CD14-positive monocyte (primary cell): Measurements from ENCODE around the gene ACD. TPM values are rescaled to one million over a fixed set of nuclear protein-coding genes. Genes with fewer than 3 reads are reported as not detected.

Source experiments
- DNase-seq, 3 donors: peaks; one replicate each; pipeline ENCODE4 v3.0.0-alpha.2; 2011 to 2022
- H2AFZ ChIP-seq: 2 replicates; pipeline ENCODE4 v1.6.0; 2012; ENCODE audit warnings: mild to moderate bottlenecking, low read depth, low read length, inconsistent platforms; ENCODE audit not compliant: insufficient read depth, poor library complexity, severe bottlenecking
- H3K27ac ChIP-seq, 2 donors: 1 replicate in 1 of 2; 2 replicates in 1 of 2; pipeline ENCODE4 v1.5.1; 2012 to 2013; ENCODE audit warnings: low read length in 2 of 2, control low read depth in 1 of 2, inconsistent platforms in 1 of 2, low read depth in 1 of 2, mild to moderate bottlenecking in 1 of 2
- H3K27me3 ChIP-seq, 2 donors: one replicate each; pipeline versions ENCODE4 v1.6.0 to v1.6.1; 2011 to 2013; ENCODE audit warnings: low read length in 2 of 2; ENCODE audit not compliant: control insufficient read depth in 2 of 2, insufficient read depth in 2 of 2
- H3K36me3 ChIP-seq, 2 donors: replicated peaks in 1 of 2; 1 replicate in 1 of 2; 2 replicates in 1 of 2; pipeline versions ENCODE4 v1.5.1 to v1.6.1; 2012 to 2013; ENCODE audit warnings: low read length in 2 of 2, control low read depth in 1 of 2, inconsistent platforms in 1 of 2, mild to moderate bottlenecking in 1 of 2; ENCODE audit not compliant: insufficient read depth in 2 of 2, control insufficient read depth in 1 of 2
- H3K4me1 ChIP-seq, 2 donors: 1 replicate in 1 of 2; 2 replicates in 1 of 2; pipeline versions ENCODE4 v1.5.1 to v1.6.1; 2012 to 2013; ENCODE audit warnings: low read length in 2 of 2, control low read depth in 1 of 2, inconsistent platforms in 1 of 2, mild to moderate bottlenecking in 1 of 2, moderate library complexity in 1 of 2; ENCODE audit not compliant: insufficient read depth in 2 of 2, control insufficient read depth in 1 of 2
- H3K4me2 ChIP-seq: replicated peaks from 2 replicates; pipeline ENCODE3; 2012; ENCODE audit warnings: low read length, moderate library complexity, mild to moderate bottlenecking; ENCODE audit not compliant: poor library complexity, severe bottlenecking; ENCODE audit errors: extremely low read depth
- H3K4me3 ChIP-seq, 3 experiments: fragments of 200-600 bp in 1 of 3; sonication (generic) in 1 of 3; replicated peaks in 1 of 3; 1 replicate in 2 of 3; 2 replicates in 1 of 3; pipeline ENCODE4 v1.5.1; 2011 to 2013; ENCODE audit warnings: low read length in 3 of 3, mild to moderate bottlenecking in 3 of 3, control low read depth in 2 of 3, low read depth in 2 of 3, inconsistent platforms in 1 of 3, moderate library complexity in 1 of 3
- H3K79me2 ChIP-seq: 2 replicates; pipeline ENCODE4 v1.6.0; 2012; ENCODE audit warnings: mild to moderate bottlenecking, control low read depth, inconsistent platforms, low read length, moderate library complexity; ENCODE audit not compliant: insufficient read depth
- H3K9ac ChIP-seq: 2 replicates; pipeline ENCODE4 v1.6.0; 2017; ENCODE audit warnings: low read length, mild to moderate bottlenecking; ENCODE audit not compliant: insufficient read depth, poor library complexity, severe bottlenecking
- H3K9me3 ChIP-seq, 2 donors: replicated peaks in 1 of 2; 1 replicate in 1 of 2; 2 replicates in 1 of 2; pipeline versions ENCODE4 v1.5.1 to v1.6.1; 2012 to 2013; ENCODE audit warnings: low read length in 2 of 2, control low read depth in 1 of 2; ENCODE audit not compliant: control insufficient read depth in 1 of 2, insufficient read depth in 1 of 2
- H4K20me1 ChIP-seq: 2 replicates; pipeline ENCODE4 v1.6.0; 2012; ENCODE audit warnings: mild to moderate bottlenecking, low read length, control low read depth, moderate library complexity; ENCODE audit not compliant: insufficient read depth
- H3K27ac Mint-ChIP-seq, 7 donors: one replicate each; pipeline ENCODE4 v1.8.0; 2020; ENCODE audit warnings: mild to moderate bottlenecking in 7 of 7, mixed read lengths in 7 of 7, moderate library complexity in 6 of 7, inconsistent platforms in 2 of 7
- H3K27me3 Mint-ChIP-seq, 3 donors: one replicate each; pipeline ENCODE4 v1.8.0; 2021 to 2022; ENCODE audit warnings: low read depth in 3 of 3, mild to moderate bottlenecking in 3 of 3, mixed read lengths in 3 of 3, moderate library complexity in 3 of 3, inconsistent platforms in 1 of 3
- H3K36me3 Mint-ChIP-seq, 2 donors: one replicate each; pipeline ENCODE4 v1.8.0; 2020; ENCODE audit warnings: mixed read lengths in 2 of 2, inconsistent platforms in 1 of 2, mild to moderate bottlenecking in 1 of 2
- H3K4me1 Mint-ChIP-seq: one replicate; pipeline ENCODE4 v1.8.0; 2020; ENCODE audit warnings: mild to moderate bottlenecking, mixed read lengths
- H3K4me3 Mint-ChIP-seq, 2 donors: one replicate each; pipeline ENCODE4 v1.8.0; 2020; ENCODE audit warnings: mild to moderate bottlenecking in 2 of 2, mixed read lengths in 2 of 2, moderate library complexity in 1 of 2
- H3K9me3 Mint-ChIP-seq, 7 donors: one replicate each; pipeline ENCODE4 v1.8.0; 2020 to 2022; ENCODE audit warnings: mixed read lengths in 7 of 7, mild to moderate bottlenecking in 6 of 7, moderate library complexity in 6 of 7, inconsistent platforms in 2 of 7
- CTCF ChIP-seq: fragments of 200-600 bp; IDR thresholded peaks from one replicate; pipeline ENCODE4 v1.8.0; 2022; ENCODE audit warnings: antibody characterized with exemption, mild to moderate bottlenecking
- WGBS: methylation state at CpG from one replicate; pipeline ENCODE4 v1.1.5; 2013; ENCODE audit warnings: missing lambda C conversion rate; ENCODE audit not compliant: insufficient coverage; 5-methylcytosine and 5-hydroxymethylcytosine counted together
- intact Hi-C, 2 donors: fragments of 100-400 bp; cut with micrococcal nuclease; formaldehyde crosslinking; loops; one replicate each; pipeline versions ENCODE4 v1.15.0 to v1.15.1; 2023
- polyA plus RNA-seq, 3 donors: library from polyadenylated mRNA; depleted of rRNA in 1 of 3; unstranded in 2 of 3; stranded (reverse) in 1 of 3; fragments of 300-500 nt in 2 of 3; fragments of >200 nt in 1 of 3; fragmentation: Illumina TruSeq in 2 of 3; gene quantifications; 1 replicate in 2 of 3; 2 replicates in 1 of 3; pipeline ENCODE4 v1.2.3, GENCODE V29; 2012 to 2021

ACD gene
- polyA plus RNA-seq, 3 donors = 11.8 to 26.0 (median 14.9) TPM

DNA sequence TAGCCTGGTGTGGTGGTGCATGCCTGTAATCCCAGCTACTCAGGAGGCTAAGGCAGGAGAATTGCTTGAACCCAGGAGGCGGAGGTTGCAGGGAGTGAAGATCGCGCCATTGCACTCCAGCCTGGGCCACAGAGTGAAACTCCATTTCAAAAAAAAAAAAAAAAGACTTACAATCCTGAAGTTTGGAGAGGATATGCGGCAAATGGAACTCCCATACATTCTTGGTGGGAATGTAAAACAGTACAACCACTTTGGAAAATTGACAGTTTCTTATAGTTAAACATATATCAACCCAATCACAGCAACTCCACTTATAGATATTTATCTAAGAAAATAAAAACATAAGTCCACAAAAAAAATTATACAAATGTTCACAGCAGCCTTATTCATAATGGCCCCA lies 47.1 kb upstream of the ACD start:
- no peaks in the 10 kb centered on the region for H3K4me1 ChIP-seq
- no peaks in the 10 kb centered on the region for H4K20me1 ChIP-seq
- H3K9ac ChIP-seq = no peak overlapping the region
- no peaks in the 10 kb centered on the region for H3K9me3 ChIP-seq
- no CpG with 5 or more reads among the region's 4 CpGs for WGBS
- intact Hi-C loops = no loop called here
- H3K79me2 ChIP-seq = peaks cover 15% of the 10 kb centered on the region
- Mint-ChIP-seq H3K9me3 (peaks cover 0 to 1% (median 0%) of the 10 kb centered on the region in 7 donors), H3K4me1 (peaks cover 5% of the 10 kb centered on the region), H3K4me3 (no peak overlapping the region), H3K27ac (no peak overlapping the region), H3K36me3 (peaks cover 3 to 7% of the 10 kb centered on the region in 2 donors), H3K27me3 (no peaks in the 10 kb centered on the region)
- no peak overlapping the region for H3K27ac ChIP-seq
- no peak for TF ChIP-seq CTCF
- H3K36me3 ChIP-seq = no peaks in the 10 kb centered on the region
- no peak overlapping the region for H2AFZ ChIP-seq
- no peak overlapping the region for H3K4me2 ChIP-seq
- no peaks in the 10 kb centered on the region for H3K27me3 ChIP-seq
- no peak for DNase-seq
- H3K4me3 ChIP-seq = no peak overlapping the region

DNA sequence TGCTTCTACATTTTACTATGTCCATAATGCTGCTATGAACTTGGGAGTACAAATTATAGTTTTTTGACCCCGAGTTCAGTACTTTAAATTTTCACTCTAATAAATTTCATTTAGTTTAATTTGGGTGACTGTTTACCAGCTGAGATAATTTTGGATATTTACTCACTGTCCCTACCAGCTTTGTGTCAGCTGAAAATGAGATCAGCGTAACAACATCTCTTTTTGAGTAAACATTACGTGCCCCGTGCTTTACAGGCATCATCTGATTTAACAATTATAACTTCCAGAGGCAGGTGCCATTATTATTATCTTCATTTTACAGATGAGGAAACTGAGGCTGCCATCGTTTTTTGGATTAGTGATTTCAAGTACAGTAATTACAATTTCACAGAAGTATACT lies 44.0 kb upstream of the ACD start:
- no peak for DNase-seq
- Mint-ChIP-seq H3K27ac (no peak overlapping the region), H3K4me3 (no peak overlapping the region)

More for the DNA sequence above, 44.0 kb upstream of the ACD start:
- 94% methylated on average over 3 of the region's 5 CpGs for WGBS
- H3K4me2 ChIP-seq = no peak overlapping the region
- TF ChIP-seq CTCF = no peak
- peaks cover 10% of the 10 kb centered on the region for H3K79me2 ChIP-seq
- intact Hi-C loops = no loop called here
- Mint-ChIP-seq H3K9me3 (peaks cover 0 to 7% (median 3%) of the 10 kb centered on the region in 7 donors), H3K27me3 (no peaks in the 10 kb centered on the region), H3K36me3 (peaks cover 2 to 6% of the 10 kb centered on the region in 2 donors), H3K4me1 (no peaks in the 10 kb centered on the region)
- peaks cover 0 to 8% of the 10 kb centered on the region in 2 donors for H3K9me3 ChIP-seq
- no peaks in the 10 kb centered on the region for H3K27me3 ChIP-seq
- no peaks in the 10 kb centered on the region for H4K20me1 ChIP-seq
- no peak overlapping the region for H3K9ac ChIP-seq
- H3K36me3 ChIP-seq = no peaks in the 10 kb centered on the region
- no peak overlapping the region for H3K27ac ChIP-seq
- H3K4me3 ChIP-seq = no peak overlapping the region
- H3K4me1 ChIP-seq = no peaks in the 10 kb centered on the region
- no peak overlapping the region for H2AFZ ChIP-seq
